Neural progenitor cell (in vitro differentiated cells): Measurements from ENCODE around the gene SPECC1L. TPM values are rescaled to one million over a fixed set of nuclear protein-coding genes. Genes with fewer than 3 reads are reported as not detected.
A peak's percentile ranks its signal among the peaks of the same experiment; 100 is the strongest.

ENCODE experiments used
- DNase-seq: peaks from one replicate; pipeline ENCODE4 v3.0.0-alpha.2; 2016; ENCODE audit warnings: low spot score
- H2AFZ ChIP-seq: fragments of 200-600 bp; sonication (generic); replicated peaks from 2 replicates; pipeline ENCODE4 v1.6.1; 2016; ENCODE audit warnings: antibody characterized with exemption
- H3F3A ChIP-seq: fragments of 200-600 bp; sonication (generic); 2 replicates; pipeline ENCODE4 v1.6.1; 2016; ENCODE audit warnings: antibody characterized with exemption, low read depth
- H3K27ac ChIP-seq: fragments of 200-600 bp; sonication (generic); 2 replicates; pipeline ENCODE4 v1.5.1; 2016; ENCODE audit warnings: mild to moderate bottlenecking
- H3K27me3 ChIP-seq: fragments of 200-600 bp; sonication (generic); 2 replicates; pipeline ENCODE4 v1.6.1; 2016; ENCODE audit warnings: mild to moderate bottlenecking, moderate library complexity
- H3K36me3 ChIP-seq: fragments of 200-600 bp; sonication (generic); 2 replicates; pipeline ENCODE4 v1.5.1; 2016
- H3K4me1 ChIP-seq: fragments of 200-600 bp; sonication (generic); 2 replicates; pipeline ENCODE4 v1.6.1; 2016; ENCODE audit warnings: mixed run types
- H3K4me2 ChIP-seq: fragments of 200-600 bp; sonication (generic); 2 replicates; pipeline ENCODE4 v1.6.1; 2016
- H3K4me3 ChIP-seq: fragments of 200-600 bp; sonication (generic); 2 replicates; pipeline ENCODE4 v1.5.1; 2016
- H3K79me2 ChIP-seq: fragments of 200-600 bp; sonication (generic); 2 replicates; pipeline ENCODE4 v1.6.1; 2016; ENCODE audit warnings: low read depth
- H3K9ac ChIP-seq: fragments of 200-600 bp; sonication (generic); 2 replicates; pipeline ENCODE4 v1.6.1; 2016
- H3K9me3 ChIP-seq: fragments of 200-600 bp; sonication (generic); 2 replicates; pipeline ENCODE4 v1.5.1; 2016; ENCODE audit warnings: low read depth
- H4K20me1 ChIP-seq: fragments of 200-600 bp; sonication (generic); 2 replicates; pipeline ENCODE4 v1.6.1; 2016; ENCODE audit warnings: low read depth
- H3K27ac Mint-ChIP-seq: 3 replicates; pipeline ENCODE4 v1.8.0; 2021; ENCODE audit warnings: mixed read lengths
- H3K27me3 Mint-ChIP-seq: 2 replicates; pipeline ENCODE4 v1.8.0; 2022; ENCODE audit warnings: low read depth, mild to moderate bottlenecking, inconsistent platforms, moderate library complexity, mixed read lengths; ENCODE audit not compliant: insufficient read depth
- H3K36me3 Mint-ChIP-seq: 3 replicates; pipeline ENCODE4 v1.8.0; 2021; ENCODE audit warnings: mixed read lengths
- H3K4me1 Mint-ChIP-seq: 3 replicates; pipeline ENCODE4 v1.8.0; 2021; ENCODE audit warnings: mixed read lengths
- H3K4me3 Mint-ChIP-seq: 3 replicates; pipeline ENCODE4 v1.8.0; 2021; ENCODE audit warnings: mild to moderate bottlenecking, moderate library complexity, mixed read lengths
- H3K9me3 Mint-ChIP-seq: 3 replicates; pipeline ENCODE4 v1.8.0; 2020; ENCODE audit warnings: mixed read lengths
- EZH2 ChIP-seq: fragments of 200-600 bp; sonication (generic); IDR thresholded peaks from 2 replicates; pipeline ENCODE4 v1.6.1; 2017; ENCODE audit warnings: antibody characterized with exemption, mild to moderate bottlenecking, moderate library complexity
- EZH2phosphoT487 ChIP-seq: fragments of 200-600 bp; sonication (generic); IDR thresholded peaks from 2 replicates; pipeline ENCODE4 v1.6.1; 2017; ENCODE audit warnings: antibody characterized with exemption
- total RNA-seq: library from RNA; depleted of rRNA; stranded (reverse); fragments of >200 nt; gene quantifications from 2 replicates; pipeline ENCODE4 v1.2.3, GENCODE V29; 2015; ENCODE audit warnings: low replicate concordance
- TF ChIP-seq, protein P1 (sequence below): fragments of 200-600 bp; sonication (generic); IDR thresholded peaks from 2 replicates; pipeline ENCODE4 v1.5.1; 2017; ENCODE audit warnings: antibody characterized with exemption, mild to moderate bottlenecking

SPECC1L gene
- total RNA-seq, 1 donor from 2014 or later, result 48.9 TPM

DNA sequence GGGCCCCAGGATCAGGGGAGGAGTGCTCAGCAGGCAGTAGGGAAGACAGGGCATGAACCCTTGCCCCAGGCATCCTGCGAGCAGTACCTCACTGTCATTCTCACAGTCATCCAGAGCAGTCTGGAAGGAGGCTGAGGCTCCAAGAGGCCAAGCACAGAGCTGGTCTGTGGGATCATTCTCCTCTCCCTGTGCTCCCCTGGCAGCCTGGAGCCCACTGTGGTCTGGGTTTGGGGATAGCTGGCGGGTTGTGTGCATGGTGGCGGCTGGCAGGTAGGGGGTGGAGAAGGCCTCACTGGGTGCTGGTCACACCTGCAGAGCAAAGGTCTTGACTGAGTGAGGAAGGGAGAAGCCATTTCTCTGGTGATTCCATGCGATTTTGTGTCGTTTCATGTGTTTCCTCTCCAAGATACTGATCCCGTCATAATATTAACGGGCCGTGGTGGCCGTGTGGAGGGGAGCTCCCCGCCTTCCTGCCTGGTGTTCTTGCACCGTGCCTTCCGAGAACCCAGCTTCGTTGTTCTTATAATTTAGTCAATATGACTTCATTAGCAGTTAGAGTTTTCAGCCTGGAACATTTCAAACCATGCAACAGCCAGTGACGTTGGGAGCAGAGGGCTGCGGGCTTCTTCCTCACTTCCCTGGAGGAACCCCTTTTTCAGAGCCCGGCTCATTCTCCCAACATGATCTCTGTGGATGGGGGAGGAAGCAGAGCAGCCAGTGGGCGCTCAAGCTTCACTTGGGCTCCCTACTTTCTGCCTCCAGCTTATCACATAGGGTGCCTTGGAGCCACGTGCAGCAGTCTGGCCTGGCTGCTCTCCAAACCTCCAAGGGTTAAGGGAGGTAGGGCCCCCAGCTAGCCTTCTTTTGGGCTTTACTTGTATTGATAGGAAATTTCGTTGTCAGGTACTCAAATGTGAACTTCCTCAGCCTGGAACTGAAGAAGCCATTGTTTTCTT, 136.0 kb downstream of the SPECC1L start:
- H3K27ac Mint-ChIP-seq, result peak overlapping the region; percentile 95
- H3K27me3 ChIP-seq, result no peaks in the 10 kb centered on the region
- no peak overlapping the region for H2AFZ ChIP-seq
- peaks cover 14% of the 10 kb centered on the region for H4K20me1 ChIP-seq
- H3K79me2 ChIP-seq, result no peaks in the 10 kb centered on the region
- H3K4me3 Mint-ChIP-seq, result peak overlapping the region; percentile 14
- no peak for DNase-seq
- H3K4me2 ChIP-seq, result no peak overlapping the region
- H3F3A ChIP-seq, result no peaks in the 10 kb centered on the region
- no peak overlapping the region for H3K9ac ChIP-seq
- TF ChIP-seq EZH2phosphoT487 (no peak), EZH2 (no peak)
- TF ChIP-seq, protein P1, sequence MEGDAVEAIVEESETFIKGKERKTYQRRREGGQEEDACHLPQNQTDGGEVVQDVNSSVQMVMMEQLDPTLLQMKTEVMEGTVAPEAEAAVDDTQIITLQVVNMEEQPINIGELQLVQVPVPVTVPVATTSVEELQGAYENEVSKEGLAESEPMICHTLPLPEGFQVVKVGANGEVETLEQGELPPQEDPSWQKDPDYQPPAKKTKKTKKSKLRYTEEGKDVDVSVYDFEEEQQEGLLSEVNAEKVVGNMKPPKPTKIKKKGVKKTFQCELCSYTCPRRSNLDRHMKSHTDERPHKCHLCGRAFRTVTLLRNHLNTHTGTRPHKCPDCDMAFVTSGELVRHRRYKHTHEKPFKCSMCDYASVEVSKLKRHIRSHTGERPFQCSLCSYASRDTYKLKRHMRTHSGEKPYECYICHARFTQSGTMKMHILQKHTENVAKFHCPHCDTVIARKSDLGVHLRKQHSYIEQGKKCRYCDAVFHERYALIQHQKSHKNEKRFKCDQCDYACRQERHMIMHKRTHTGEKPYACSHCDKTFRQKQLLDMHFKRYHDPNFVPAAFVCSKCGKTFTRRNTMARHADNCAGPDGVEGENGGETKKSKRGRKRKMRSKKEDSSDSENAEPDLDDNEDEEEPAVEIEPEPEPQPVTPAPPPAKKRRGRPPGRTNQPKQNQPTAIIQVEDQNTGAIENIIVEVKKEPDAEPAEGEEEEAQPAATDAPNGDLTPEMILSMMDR, result no peak
- no peaks in the 10 kb centered on the region for H3K9me3 Mint-ChIP-seq
- H3K27me3 Mint-ChIP-seq, result peaks cover 3% of the 10 kb centered on the region
- no peaks in the 10 kb centered on the region for H3K4me1 ChIP-seq
- H3K36me3 Mint-ChIP-seq, result peaks cover 32% of the 10 kb centered on the region
- H3K36me3 ChIP-seq, result no peaks in the 10 kb centered on the region
- no peaks in the 10 kb centered on the region for H3K9me3 ChIP-seq
- peaks cover 9% of the 10 kb centered on the region for H3K4me1 Mint-ChIP-seq
- H3K4me3 ChIP-seq, result no peak overlapping the region
- H3K27ac ChIP-seq, result no peak overlapping the region

DNA sequence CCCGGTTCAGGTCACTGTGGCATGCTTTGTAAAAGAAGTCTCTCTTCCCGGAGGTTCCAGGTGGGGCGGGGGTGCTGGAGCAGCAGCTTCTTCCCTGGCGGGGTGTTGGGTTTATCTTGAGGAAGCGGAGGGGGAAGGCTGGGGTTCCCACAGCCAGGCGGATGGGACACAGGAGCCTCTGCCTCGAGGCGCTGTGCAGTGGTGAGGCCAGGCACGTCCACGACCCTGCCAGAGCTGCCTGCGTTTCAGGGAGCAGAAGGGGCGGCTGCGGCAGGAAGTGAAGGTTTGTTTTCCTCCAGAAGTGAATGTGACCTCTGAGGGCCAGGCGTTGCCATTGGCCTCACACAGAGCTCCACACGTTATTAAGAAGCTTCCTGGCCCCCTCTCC, 136.6 kb downstream of the SPECC1L start:
- TF ChIP-seq EZH2 (no peak), EZH2phosphoT487 (no peak)
- TF ChIP-seq, protein P1, result no peak
- no peaks in the 10 kb centered on the region for H3K36me3 ChIP-seq
- no peak overlapping the region for H3K4me3 ChIP-seq
- peak overlapping the region; percentile 95 for H3K27ac Mint-ChIP-seq
- no peaks in the 10 kb centered on the region for H3K9me3 ChIP-seq
- peaks cover 14% of the 10 kb centered on the region for H4K20me1 ChIP-seq
- no peak overlapping the region for H3K9ac ChIP-seq
- no peaks in the 10 kb centered on the region for H3K9me3 Mint-ChIP-seq
- H3K4me2 ChIP-seq, result no peak overlapping the region
- no peaks in the 10 kb centered on the region for H3K27me3 ChIP-seq
- peaks cover 3% of the 10 kb centered on the region for H3K27me3 Mint-ChIP-seq
- no peaks in the 10 kb centered on the region for H3F3A ChIP-seq
- DNase-seq, result no peak
- H2AFZ ChIP-seq, result no peak overlapping the region
- peaks cover 9% of the 10 kb centered on the region for H3K4me1 Mint-ChIP-seq
- H3K27ac ChIP-seq, result no peak overlapping the region
- H3K4me1 ChIP-seq, result no peaks in the 10 kb centered on the region
- H3K36me3 Mint-ChIP-seq, result peaks cover 31% of the 10 kb centered on the region
- H3K4me3 Mint-ChIP-seq, result no peak overlapping the region
- H3K79me2 ChIP-seq, result no peaks in the 10 kb centered on the region

DNA sequence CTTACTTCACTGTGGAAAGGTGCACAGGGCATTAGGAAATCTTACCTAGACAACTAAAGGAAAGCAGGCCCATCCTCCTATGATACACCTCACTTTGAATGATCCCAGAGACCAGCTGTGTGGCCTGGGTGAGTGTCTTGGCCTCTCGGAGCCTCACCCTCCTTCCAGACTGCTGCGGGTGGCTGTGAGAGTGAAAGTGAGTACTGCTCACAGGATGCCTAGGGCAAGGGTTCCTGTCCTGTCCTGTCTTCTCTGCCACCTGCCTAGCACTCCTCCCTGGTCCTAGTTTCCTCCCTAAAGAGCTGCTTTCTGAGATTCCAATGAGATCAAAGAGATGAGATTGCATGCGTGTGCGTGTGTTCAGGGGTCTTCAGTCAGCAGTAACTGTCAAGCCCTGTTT, 137.3 kb downstream of the SPECC1L start:
- Mint-ChIP-seq H3K27me3 (peaks cover 3% of the 10 kb centered on the region), H3K9me3 (no peaks in the 10 kb centered on the region), H3K36me3 (peaks cover 28% of the 10 kb centered on the region), H3K27ac (peak overlapping the region; percentile 47), H3K4me1 (peaks cover 9% of the 10 kb centered on the region), H3K4me3 (no peak overlapping the region)
- H3K4me3 ChIP-seq, result no peak overlapping the region
- H3K4me1 ChIP-seq, result no peaks in the 10 kb centered on the region
- H3K27me3 ChIP-seq, result no peaks in the 10 kb centered on the region
- no peak overlapping the region for H2AFZ ChIP-seq
- TF ChIP-seq, protein P1, result no peak
- TF ChIP-seq EZH2phosphoT487, result no peak
- TF ChIP-seq EZH2, result no peak
- no peak overlapping the region for H3K27ac ChIP-seq
- no peak for DNase-seq
- H3K79me2 ChIP-seq, result no peaks in the 10 kb centered on the region
- no peaks in the 10 kb centered on the region for H3K36me3 ChIP-seq
- H3K9ac ChIP-seq, result no peak overlapping the region
- no peaks in the 10 kb centered on the region for H3F3A ChIP-seq
- H4K20me1 ChIP-seq, result peaks cover 14% of the 10 kb centered on the region
- no peaks in the 10 kb centered on the region for H3K9me3 ChIP-seq
- H3K4me2 ChIP-seq, result no peak overlapping the region
